Measurements from ENCODE around the gene GABPA. TPM values are rescaled to one million over a fixed set of nuclear protein-coding genes. Genes with fewer than 3 reads are reported as not detected.

Gene GABPA
- total RNA-seq, 1 experiment from 2014 or later: 20.4 TPM

DNA sequence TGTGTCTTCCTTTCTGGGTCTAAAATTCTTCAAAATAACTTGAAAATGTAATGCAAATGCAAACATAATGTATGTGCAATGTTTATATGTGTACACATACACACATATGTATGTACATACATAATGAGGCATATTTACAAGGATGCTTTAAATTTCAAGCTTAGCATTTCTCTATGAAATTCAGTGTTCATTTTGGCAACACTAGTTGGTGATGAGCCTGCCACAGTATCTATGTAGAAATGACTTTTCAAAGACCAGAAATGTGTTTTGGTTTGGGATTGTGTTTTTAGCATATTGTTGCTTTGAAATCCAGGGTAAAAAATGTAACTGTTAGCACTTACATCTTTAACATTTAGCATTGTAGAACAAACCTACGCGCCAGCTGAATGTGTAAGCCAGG, 10.1 kb downstream of the GABPA start:
- Histone ChIP-seq H3K27me3 (ENCODE audit: insufficient read depth, low read length) (no peaks in the 10 kb centered on the region), H3K23ac (ENCODE audit: insufficient read length, low read depth, low read length) (no peak overlapping the region), H3K9ac (ENCODE audit: extremely low read depth, insufficient read length, low read length) (no peak overlapping the region), H3K4ac (ENCODE audit: low read depth, low read length) (no peak overlapping the region), H3K14ac (ENCODE audit: insufficient read depth, low read length) (no peak overlapping the region), H3K79me1 (ENCODE audit: insufficient read depth, low read depth, low read length, poor library complexity, severe bottlenecking) (no peaks in the 10 kb centered on the region), H2AFZ (ENCODE audit: low read length) (no peak overlapping the region), H2BK120ac (ENCODE audit: low read depth, low read length, poor library complexity, severe bottlenecking) (no peak overlapping the region), H4K8ac (replicated peaks; ENCODE audit: insufficient read length, low read depth, low read length) (no peak overlapping the region), H3K18ac (ENCODE audit: insufficient read length, low read depth, low read length) (no peak overlapping the region), H3T11ph (ENCODE audit: low read length) (no peak overlapping the region), H4K5ac (ENCODE audit: insufficient read length, low read depth, low read length) (no peak overlapping the region), H4K91ac (ENCODE audit: insufficient read length, low read depth, low read length) (no peak overlapping the region), H3K56ac (ENCODE audit: insufficient read length, low read depth, low read length) (no peak overlapping the region), H2BK20ac (ENCODE audit: low read depth, low read length, poor library complexity, severe bottlenecking) (no peak overlapping the region), H3K79me2 (ENCODE audit: insufficient read depth, low read length) (no peaks in the 10 kb centered on the region; the same call in 1 of the 2 replicates), H2BK12ac (ENCODE audit: insufficient read length, low read depth, low read length) (no peak overlapping the region), H3K27ac (ENCODE audit: insufficient read length, low read depth, low read length) (no peak overlapping the region), H2BK5ac (ENCODE audit: insufficient read length, low read length) (no peak overlapping the region), H4K20me1 (ENCODE audit: control insufficient read depth, insufficient read depth, insufficient read length) (no peaks in the 10 kb centered on the region), H3K9me3 (ENCODE audit: control insufficient read depth, low read depth, low read length) (no peaks in the 10 kb centered on the region), H3K23me2 (ENCODE audit: insufficient read length, low read depth, low read length, poor library complexity, severe bottlenecking) (no peaks in the 10 kb centered on the region), H3K4me2 (ENCODE audit: insufficient read depth, insufficient read length, low read length) (no peak overlapping the region), H3K4me1 (ENCODE audit: insufficient read depth, low read length) (no peaks in the 10 kb centered on the region), H2AK5ac (ENCODE audit: insufficient read length, low read length) (no peak overlapping the region), H2BK15ac (ENCODE audit: low read depth, low read length) (no peak overlapping the region)
- H3K9me3 Mint-ChIP-seq: no peaks in the 10 kb centered on the region
- no CpG with 5 or more reads among the region's 2 CpGs for WGBS (ENCODE audit: extremely low coverage, insufficient read length, low lambda C conversion rate)
- no peak overlapping the region for H3K4me3 Mint-ChIP-seq
- no peak for DNase-seq
- H3K27me3 Mint-ChIP-seq (ENCODE audit: low read depth): no peaks in the 10 kb centered on the region
- no peak overlapping the region for H3K27ac Mint-ChIP-seq
- H3K36me3 Mint-ChIP-seq (ENCODE audit: insufficient read depth in 1 of 3, low read depth in 3 of 3): peaks cover 2 to 19% (median 11%) of the 10 kb centered on the region in 3 experiments; a peak in 6 of 7 replicates
- no peaks in the 10 kb centered on the region for H3K4me1 Mint-ChIP-seq
- TF ChIP-seq, protein P1, sequence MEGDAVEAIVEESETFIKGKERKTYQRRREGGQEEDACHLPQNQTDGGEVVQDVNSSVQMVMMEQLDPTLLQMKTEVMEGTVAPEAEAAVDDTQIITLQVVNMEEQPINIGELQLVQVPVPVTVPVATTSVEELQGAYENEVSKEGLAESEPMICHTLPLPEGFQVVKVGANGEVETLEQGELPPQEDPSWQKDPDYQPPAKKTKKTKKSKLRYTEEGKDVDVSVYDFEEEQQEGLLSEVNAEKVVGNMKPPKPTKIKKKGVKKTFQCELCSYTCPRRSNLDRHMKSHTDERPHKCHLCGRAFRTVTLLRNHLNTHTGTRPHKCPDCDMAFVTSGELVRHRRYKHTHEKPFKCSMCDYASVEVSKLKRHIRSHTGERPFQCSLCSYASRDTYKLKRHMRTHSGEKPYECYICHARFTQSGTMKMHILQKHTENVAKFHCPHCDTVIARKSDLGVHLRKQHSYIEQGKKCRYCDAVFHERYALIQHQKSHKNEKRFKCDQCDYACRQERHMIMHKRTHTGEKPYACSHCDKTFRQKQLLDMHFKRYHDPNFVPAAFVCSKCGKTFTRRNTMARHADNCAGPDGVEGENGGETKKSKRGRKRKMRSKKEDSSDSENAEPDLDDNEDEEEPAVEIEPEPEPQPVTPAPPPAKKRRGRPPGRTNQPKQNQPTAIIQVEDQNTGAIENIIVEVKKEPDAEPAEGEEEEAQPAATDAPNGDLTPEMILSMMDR (conservative IDR thresholded peaks at IDR 0.05): no peak

All from H9 (cell line).